ENCODE data around the gene PLEKHH3.
"Not testable (repeated sequence)": the region's sequence is repeated elsewhere in the genome, so short reads cannot be mapped to it uniquely, and the experiment has no call there.

The PLEKHH3 gene

DNA sequence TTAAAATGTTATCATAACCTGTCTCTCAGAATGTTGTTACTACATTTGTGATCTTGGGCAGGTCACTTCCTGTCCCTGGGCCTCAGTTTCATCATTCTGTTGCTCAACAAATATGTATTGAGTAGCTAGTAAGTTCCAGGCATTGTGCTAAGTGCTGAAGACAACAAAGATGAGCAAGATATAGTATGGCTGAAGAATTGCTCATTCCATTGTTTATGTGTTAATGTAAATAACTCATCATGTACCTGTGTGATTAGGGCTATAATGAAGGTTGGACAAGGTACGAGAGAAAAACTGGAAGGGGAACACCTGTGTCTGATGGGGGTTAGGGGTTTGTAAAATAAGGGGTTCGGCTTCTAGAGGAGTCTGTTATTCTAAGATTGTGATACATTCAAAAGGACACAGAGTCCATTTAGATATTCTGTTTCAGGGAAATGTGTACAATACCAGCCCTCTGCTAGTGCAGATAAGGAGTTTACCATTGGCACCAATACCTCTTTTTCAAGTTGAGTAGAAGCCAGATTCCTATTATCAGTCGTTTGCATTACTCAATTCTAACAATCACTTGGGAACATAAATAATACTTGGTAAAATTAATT, 47.3 kb downstream of the PLEKHH3 start:
- DNase-seq (ENCODE audit: low spot score), result no peak

DNA sequence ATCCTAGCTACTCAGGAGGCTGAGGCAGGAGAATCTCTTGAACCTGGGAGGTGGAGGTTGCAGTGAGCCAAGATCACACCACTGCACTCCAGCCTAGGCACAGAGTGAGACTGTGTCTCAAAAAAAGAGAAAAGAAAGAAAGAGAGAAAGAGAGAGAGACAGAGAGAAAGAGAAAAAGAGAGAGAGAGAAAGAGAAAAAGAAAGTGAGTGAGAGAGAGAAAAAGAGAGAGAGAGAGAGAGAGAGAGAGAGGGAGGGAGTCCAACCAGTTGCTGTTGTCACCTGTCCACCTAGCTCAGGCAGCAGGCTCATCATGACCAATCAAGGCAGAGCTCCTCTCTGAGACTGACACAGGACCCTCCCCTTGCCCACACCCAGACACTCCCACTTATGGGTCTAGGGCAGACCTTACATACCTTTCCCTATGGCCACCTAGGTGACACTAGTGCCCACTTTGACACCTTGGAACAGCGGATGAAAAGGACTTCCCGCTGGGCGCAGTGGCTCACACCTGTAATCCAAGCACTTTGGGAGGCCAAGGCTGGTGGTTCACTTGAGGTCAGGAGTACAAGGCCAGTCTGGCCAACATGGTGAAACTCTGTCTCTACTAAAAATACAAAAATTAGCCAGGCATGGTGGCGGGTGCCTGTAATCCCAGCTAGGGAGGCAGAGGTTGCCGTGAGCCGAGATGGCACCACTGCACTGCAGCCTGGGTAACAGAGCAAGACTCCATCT, 49.6 kb downstream of the PLEKHH3 start:
- DNase-seq (ENCODE audit: low spot score), result not testable (repeated sequence)

DNA sequence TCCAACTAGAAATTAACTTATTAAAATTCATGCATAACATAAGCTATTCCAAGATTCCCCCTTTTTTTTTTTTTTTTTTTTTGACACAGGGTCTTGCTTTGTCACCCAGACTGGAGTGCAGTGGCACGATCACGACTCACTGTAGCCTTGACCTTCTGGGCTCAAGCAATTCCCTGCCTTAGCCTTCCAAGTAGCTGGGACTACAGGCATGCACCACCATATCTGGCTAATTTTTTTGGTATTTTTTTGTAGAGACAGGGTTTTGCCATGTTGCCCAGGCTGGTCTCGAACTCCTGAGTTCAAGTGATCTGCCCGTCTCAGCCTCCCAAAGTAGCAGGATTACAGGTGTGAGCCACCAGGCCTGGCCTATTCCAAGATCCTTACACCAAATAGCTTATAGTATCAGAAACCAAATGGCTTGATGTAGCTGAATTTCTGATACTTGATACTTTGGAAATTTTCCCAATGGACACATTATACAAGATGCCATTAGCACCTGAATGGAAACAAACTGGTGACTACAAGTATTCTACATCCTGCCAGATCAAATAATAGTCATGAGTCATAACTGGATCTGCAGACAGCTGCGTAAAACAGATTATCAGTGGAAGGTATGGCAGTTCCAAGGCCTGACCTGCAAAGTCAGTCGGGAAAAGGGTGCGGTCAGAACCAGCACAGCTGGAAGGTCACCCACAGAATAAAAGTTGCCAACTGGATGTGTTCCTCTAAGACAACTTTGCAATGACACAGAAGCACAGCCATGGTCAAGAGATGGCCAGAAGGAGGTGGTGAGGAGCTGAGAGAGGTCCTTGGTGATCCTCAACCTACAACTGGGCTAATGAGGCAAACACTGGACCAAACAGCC, 52.8 kb downstream of the PLEKHH3 start:
- DNase-seq (ENCODE audit: low spot score), result no peak

DNA sequence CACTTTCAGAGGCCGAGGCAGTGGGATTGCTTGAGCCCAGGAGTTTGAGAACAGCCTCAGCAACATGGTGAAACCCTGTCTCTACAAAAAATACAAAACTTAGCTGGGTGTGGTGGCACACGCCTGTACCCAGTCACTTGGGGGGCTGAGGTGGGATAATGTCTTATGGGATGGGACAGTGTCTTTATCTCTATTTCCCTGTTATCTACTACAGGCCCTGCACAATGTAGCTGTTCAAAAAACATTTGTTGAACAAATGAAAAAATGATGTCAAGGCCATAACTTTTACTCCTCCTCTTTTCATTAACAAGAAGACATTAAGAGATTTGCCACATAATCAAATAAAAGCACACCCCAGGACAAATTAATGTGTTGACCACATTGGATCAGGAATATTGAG, 53.5 kb downstream of the PLEKHH3 start:
- no peak for DNase-seq (ENCODE audit: low spot score)

DNA sequence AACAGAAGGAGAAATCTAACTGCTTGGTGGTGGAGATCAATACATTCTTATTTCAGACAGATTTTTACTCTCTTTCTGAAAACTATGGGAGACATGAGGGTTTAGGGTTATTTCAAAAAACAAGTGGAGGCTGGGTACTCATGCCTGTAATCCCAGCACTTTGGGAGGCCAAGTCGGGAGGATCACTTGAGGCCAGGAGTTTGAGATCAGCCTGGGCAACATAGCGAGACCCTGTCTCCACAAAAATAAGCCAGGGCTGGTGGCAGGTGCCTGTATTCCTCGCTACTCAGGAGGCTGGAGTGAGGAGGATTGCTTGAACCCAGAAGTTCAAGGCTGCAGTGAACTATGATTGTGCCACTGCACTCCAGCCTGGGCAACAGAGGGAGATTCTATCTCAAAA, 54.8 kb downstream of the PLEKHH3 start:
- not testable (repeated sequence) for DNase-seq (ENCODE audit: low spot score)

DNA sequence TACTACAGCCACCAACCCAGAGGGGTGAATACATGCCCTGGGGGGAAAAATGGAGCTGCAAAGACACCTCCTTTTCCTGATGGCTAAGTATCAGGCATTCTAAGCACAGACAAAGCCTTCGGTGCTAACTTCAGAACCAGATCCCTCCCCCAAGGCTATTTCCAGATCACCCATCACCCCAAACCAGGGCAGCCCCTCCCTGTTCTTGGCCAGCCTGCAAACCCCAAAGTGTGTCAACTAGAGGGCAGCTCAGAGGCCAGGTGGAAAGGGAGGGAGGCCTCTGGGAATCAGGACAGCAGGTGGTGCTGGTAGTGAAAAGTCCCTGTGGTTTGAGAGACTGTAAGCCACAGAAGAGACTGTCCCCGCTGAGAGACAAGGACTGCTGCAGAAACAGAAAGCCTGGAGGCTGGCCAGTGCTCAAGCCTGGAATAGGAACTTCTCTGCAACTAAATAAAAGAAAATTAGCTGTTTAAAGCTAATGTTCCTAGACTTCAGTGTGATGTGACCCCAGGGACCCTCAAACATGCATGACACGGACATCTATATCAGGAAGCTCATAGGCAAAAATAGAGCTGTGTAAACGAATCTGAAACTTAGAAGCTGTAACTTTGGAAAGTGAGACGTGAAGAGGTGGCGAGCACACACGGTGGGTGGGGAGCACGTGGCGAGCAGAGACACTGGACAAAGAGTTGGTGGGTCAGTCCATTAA, 58.2 kb downstream of the PLEKHH3 start:
- no peak for DNase-seq (ENCODE audit: low spot score)

DNA sequence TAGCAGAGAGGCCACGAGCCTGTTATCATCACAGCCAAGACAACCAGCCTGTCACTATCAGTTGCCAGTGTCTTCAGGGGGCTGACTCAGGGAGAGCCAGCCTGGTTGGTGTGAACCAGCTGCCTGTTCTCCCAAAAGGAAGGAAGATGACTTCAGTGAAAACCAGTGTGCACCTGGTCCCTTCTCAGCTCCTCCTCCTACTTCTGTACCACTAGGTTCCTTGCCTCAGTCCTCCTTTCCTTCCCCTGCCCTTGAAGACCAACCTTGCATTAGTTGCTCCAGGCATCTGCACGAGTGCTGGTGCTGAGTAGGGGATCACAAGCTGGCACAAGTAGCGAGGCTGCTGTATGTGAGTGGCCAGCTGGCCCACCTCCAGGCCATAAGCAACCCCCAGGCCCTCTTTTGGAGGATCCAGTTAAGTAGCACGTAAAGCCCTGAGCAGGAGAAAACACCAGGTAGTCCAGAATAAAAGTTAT, 58.8 kb downstream of the PLEKHH3 start:
- no peak for DNase-seq (ENCODE audit: low spot score)
